COLO668 (cell line): ENCODE results near the gene RUVBL1.

Experiments
- DNase-seq: peaks from one replicate; lab custom pipeline; 2025; ENCODE audit not compliant: unreplicated experiment; lab: John Stamatoyannopoulos, UW

The RUVBL1 gene

DNA sequence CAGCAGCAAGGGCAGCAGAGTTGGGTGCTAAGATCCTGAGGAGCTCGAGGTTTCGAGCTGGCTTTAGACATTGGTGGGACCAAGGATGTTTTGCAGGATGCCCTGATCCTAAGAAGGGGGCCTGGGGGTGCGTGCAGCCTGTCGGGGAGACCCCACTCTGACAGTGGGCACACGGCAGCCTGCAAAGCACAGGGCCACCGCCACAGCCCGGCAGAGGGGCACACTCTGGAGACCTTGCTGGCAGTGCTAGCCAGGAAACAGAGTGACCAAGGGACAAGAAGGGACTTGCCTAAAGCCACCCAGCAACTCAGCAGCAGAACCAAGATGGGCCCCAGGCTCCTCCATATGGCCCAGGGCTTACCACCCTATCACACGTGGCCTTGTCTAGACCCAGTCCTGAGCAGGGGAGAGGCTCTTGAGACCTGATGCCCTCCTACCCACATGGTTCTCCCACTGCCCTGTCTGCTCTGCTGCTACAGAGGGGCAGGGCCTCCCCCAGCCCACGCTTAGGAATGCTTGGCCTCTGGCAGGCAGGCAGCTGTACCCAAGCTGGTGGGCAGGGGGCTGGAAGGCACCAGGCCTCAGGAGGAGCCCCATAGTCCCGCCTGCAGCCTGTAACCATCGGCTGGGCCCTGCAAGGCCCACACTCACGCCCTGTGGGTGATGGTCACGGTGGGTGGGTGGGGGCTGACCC lies 52.6 kb downstream of the RUVBL1 start:
- no peak for DNase-seq

DNA sequence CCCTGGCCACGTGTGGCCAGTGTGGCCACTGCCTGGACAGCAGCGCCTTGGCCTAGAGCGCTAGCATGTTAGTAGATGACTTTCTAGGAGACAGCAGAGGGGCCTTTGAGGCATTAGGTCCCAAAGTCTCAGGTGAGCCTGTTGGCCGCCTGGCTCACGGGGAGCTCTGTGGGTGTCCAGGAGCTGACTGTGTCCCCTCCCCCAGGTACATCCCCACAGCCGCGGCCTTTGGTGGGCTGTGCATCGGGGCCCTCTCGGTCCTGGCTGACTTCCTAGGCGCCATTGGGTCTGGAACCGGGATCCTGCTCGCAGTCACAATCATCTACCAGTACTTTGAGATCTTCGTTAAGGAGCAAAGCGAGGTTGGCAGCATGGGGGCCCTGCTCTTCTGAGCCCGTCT lies 54.3 kb downstream of the RUVBL1 start:
- no peak for DNase-seq

DNA sequence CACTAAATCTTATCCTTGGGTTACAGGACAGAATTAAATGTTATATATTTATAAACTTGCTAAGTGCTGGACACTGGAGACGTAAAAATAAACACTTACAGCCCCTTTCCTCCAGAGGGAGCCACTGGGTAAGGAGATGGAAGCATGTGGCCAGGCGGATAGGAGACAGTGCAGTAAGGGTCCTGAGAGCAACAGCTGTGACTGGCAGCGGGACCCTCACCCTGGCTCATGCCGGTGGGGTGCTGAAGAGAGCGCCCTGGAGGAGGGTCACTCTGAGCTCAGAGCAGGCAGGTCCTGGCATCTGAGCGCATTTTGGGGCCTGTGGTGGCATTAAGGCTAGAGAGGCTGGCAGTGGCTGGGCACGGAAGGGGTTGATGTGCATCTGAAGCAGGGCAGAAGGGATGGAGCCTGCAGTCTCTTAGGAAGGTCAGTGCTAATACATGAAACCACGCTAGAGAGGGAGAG lies 55.4 kb downstream of the RUVBL1 start:
- peak; percentile 3 for DNase-seq

DNA sequence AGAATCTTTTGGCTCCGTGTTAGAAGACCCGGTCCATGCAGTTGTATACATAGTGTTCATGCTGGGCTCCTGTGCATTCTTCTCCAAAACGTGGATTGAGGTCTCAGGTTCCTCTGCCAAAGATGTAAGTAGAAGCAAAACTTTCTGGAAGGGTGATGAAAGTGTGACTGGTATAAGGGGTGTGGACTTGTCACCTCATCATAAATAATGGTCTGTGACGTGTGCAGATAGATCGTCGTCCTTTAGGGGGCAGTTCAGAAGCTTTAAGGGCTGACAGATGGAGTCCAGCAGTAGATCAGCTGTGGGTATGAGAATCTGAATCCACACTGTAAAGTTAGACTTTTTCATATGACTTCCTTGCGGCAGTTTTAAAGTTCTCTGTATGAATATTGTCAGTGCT lies 56.1 kb downstream of the RUVBL1 start:
- no peak for DNase-seq

DNA sequence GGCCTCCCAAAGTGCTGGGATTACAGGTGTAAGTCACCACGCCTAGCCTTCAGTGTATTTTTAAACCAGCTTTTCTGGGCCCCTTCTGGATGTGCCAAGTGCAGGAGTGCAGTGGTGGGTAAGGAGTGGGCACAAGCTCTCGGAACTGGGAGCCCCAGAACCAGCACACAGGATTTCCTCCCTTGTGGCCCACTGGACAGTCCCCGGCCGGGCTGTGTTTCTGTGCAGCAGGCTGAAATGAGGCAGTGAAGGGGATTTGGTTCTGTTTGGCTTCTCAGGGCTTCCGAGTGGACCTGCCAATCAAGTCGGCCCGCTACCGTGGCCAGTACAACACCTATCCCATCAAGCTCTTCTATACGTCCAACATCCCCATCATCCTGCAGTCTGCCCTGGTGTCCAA lies 56.9 kb downstream of the RUVBL1 start:
- DNase-seq: no peak

DNA sequence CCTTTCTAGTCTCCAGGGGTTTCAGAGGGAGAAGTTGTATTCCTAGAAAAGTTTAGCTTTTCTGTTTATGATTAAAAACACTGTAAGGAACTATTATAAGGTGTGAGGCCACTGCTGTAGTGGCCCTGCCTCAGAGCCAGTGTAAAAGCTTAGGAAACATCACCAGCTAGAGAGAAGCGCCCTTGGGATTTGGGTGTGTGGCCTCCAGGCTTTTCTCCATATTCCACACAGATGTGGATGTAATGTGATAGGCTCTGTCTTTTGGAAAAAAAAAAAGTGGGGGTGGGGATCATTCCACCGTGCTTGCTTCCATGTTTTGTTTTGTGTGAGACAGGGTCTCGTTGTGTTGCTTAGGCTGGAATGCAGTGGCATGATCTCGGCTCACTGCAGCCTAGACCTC lies 57.5 kb downstream of the RUVBL1 start:
- DNase-seq: no peak

DNA sequence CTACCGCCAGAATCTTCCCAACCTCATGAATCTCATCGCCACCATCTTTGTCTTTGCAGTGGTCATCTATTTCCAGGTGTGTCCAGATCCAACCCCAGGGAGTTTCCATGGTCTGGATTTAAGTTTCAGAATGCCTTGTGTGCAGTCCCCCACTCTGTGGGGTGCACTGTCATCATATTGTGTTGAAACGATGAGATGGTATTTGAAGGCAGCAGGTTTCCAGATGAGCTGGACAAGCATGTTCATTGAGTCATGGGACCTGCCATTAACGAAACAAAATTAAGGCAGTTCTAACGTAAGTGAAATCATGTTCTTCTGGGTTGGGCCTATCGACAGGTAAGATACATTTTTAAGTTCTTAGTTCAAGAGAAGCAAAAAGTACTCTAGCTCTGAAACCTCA lies 58.6 kb downstream of the RUVBL1 start:
- DNase-seq: no peak

DNA sequence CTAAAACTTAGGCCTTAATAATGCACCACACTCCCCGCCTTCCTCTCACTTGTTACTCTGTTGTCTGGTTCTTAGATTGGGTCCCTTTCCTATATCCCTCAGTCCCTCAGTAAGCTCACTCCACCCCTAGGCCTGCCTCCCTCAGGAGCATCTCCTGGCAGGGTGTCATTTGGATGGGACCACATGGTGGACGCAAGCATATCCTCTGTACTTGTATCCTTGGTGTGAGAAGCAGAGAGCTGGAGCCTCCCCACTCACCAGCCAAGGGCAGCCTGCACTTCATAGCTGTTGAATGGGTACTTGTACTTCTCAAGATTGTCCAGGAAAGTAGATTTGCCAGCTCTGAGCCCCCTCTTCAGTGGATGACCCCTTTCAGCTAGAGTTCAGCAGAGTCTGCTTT lies 59.7 kb downstream of the RUVBL1 start:
- no peak for DNase-seq

DNA sequence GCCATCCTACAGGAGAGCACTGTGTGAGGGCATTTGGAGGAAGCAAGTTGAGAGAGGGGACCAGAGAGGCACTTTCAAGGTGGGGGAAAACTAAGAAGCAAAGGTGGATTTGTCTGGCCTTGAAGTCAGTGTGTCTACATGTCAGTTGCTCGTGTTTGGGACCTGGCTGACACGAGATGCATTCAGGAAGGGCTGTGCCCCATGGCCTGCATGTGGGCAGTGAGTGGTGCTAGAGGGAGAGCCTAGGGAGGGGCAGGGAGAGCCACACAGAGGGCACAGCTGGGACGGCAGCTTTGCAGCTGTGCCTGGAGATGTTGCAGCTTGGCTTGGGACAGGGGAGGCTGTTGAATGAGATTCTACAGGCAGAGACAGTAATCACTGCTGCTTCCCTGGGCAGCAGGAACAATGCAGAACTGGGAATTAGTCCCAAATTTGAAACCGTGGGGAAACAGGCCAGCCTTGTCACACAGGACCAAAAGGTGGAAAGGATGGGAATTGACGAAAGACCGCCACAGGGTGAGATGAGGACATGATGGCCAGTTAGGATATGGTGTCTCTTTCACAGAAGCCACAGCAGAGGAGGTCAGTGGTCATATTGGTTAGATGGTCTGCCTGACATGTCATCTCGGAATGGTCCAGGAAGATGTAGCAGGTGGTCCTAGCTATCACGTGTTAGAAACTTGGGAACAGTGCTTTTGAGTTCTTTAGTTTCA lies 61.4 kb downstream of the RUVBL1 start:
- DNase-seq: no peak

DNA sequence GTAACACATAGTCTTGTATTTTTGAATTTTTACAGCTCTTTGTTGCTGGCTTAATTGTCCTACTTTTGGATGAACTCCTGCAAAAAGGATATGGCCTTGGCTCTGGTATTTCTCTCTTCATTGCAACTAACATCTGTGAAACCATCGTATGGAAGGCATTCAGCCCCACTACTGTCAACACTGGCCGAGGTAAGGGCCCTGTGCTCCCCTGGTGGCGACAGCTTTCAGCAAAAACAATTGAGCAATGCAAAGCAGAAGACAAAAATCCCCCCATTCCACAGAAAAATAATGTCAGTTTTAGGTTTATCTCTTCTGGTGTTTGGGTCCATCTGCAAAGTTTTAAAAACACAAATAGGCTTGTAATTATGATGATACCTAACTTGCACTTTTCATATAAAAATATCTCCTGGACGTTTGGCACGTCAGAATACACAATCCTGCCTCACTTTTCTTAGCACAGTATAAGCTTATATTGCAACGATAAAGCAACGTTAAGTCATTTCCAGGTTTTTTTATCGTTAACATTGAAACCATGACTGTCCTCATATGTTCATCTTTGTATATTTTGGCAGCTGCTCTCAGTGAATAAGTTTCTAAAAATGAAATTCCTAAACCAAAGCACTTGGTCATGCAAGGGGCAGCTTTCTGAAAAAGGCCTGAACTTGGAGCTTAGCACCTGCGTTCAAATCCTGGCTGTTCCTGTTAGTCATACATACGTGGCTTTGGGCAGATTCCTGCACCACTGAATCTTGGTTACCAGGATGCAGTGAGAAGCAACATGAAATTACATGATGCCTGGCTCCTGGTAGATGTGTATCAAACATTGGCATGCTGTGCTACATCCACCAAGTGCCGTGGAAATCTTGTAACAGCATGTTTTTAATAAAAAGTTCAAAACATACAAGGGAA lies 62.9 kb downstream of the RUVBL1 start:
- no peak for DNase-seq

DNA sequence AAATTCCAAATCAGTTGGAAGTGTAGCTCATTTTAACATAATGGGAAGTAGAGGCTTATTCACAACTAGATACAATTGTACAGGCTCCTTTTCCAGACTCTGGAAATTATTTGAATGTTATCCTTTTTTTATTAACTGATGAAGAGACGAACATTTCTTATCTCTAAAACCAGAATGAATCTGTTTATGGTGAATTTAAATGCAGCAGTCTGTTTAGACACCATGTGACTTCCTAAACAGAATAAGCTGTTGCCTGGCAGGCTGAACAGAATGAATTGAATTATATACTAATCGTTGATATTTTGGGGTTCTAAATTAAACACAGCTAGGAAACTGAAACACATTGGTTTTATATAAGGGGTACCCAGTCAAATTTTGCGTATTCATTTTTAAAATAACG lies 67.4 kb downstream of the RUVBL1 start:
- DNase-seq: no peak

DNA sequence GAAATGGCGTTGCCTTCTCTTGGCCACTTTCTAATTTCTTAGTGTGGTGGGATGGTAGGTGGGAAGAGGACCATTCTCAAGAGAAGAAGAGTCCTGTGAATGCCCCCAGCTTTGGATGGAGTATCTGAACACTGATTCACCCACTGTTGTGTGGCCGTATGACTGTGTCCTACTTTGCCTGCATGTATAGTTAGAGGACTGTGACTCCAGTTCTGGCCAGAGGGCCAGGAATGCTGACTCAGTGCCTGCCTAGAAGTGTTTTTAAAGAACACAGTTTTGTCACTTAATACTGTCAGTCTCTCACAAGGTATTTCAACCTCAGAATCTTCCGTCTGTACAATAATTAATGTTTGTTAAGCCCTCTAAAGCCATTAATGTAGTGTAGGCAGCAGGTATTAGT lies 69.2 kb downstream of the RUVBL1 start:
- DNase-seq: no peak

DNA sequence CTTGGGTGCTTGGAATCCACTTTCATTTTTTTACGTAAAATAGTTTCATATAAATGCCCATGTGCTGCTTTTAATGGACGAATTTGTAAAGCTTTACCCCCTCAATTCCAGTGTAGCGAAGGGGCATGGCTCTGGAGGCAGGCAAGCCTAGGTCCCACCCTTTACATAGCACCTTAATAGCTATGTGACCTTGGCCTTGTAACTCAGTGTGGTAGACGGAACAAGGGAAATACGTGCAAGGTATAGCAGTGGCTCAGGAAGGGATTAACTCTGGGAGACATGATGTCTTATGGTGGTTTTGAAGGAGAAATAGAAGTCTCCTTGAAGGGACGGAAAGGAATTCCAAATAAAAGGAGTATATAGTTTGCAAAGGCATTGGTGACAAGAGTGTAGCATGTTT lies 70.0 kb downstream of the RUVBL1 start:
- DNase-seq: no peak

DNA sequence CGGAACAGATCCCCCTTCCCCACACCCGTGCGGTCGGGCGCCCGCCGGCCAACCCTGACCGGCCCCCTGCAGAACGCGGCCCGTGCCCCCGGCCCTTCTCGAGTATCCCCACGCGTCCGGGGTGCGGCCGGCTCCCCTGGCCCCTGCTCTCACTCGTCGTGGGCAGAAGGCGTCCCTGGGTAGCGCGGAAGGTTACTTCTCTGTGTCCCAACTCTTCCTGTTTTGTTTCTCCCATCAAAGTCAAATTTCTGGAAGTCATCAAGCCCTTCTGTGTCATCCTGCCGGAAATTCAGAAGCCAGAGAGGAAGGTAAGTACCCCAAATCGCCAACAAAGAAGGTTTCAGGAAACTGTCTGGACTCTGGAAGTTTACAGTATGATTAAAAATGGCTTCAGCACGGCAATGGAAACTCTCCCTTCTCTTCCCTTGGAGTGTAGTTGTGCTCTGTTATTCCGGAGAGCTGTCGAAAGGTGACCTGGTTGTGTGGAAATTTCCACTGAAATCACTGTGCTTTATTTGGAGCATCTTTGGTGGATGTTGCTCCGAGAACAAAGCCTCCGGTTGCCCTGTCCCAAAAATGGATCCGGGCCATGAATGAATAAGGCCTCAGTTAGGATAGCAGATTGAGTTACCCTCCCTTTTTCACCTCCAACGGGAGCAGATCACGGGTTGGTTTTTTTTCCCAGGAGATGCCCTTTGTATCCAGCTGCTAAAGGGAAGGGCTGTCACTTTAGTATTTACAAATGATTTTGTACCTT lies 70.8 kb downstream of the RUVBL1 start:
- DNase-seq: no peak

DNA sequence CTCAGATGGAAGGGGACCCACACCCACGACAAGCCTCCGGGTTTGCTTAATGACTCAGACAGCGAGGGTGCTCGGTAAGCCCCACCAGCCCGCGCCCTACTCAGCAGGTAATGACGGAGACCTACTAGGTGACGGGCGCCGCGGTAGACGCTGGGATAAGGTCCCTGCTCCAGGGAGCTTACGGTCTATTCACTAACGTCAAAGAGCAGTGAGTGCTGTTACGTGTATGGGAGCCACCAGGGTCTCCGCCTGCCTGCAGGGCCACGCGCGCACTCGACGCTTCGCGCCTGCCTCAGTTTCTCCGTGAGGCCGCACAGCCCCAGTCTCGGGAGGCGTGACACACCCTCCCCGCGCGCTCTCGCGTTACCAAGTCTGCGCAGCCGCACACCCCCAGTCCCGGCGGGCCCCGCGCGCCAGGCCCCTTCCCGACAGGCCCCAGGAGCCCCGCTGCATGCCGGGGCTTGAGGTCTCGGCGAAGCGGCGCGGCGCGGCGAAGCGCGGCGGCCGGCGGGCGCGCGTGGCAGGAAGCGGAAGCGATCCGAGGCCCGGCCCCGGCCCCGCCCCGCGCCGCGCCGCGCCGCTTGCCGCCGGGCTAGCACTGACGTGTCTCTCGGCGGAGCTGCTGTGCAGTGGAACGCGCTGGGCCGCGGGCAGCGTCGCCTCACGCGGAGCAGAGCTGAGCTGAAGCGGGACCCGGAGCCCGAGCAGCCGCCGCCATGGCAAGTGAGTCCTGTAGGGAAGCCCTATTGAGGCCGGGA lies 71.6 kb downstream of the RUVBL1 start, which contains the start of gene SEC61A1:
SEC61A1 (plus strand) TSS at position 601 of the 758 bp plus-strand sequence; CDS start at position 717, 116 bp downstream.
- DNase-seq: peak; percentile 95

DNA sequence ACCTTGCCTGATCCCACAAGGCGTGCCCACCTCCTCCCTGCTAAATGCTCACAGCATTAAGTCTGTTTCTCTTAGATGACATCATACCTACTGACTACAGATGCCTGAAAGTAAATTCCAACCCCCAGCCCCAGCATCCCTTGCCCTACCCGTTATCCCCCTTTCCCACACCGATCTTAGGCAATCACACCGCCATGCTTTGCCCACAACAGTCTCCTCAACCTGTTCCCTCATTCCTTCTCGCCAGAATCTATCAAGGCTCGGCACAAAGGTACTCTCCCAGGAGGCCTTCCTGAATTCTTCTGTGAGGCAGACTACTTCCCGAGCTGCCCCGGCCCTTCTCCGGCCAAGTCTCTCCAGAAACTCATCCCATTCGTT lies 72.2 kb downstream of the RUVBL1 start:
- no peak for DNase-seq

DNA sequence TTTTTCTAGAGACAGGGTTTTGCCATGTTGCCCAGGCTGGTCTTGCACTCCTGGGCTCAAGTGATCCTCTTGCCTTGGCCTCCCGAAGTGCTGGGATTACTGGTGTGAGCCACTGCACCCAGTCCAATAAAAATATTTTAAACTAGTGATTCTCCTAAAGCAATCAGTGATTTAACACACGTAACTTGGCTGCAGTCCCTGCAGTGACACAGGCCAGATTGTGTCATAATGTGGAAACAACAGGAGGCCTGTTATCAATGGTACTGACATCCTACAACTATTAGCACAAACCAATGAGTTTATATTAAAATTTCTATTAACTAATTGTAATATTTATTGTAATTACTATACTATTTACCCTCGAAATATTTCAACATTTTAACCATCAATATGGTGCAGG lies 73.0 kb downstream of the RUVBL1 start:
- no peak for DNase-seq

DNA sequence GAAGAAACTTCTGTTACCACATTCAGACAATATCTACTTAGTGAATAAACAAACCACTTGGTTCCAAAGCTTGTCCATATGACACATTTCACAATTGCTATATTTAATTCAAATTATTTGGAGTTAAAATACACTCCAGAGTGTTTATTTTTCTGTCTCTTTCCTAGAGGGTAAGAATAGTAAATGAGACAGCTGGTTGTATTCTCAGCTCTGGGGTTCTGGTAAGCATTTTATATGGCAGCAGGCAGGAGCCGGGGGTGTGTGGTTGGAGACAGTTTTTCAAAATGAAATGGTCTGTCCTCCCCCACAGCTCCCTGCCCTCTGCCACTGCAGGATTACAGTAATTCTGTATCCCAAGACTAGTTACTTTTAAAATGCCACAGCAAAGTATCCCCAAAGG lies 82.3 kb downstream of the RUVBL1 start:
- no peak for DNase-seq

DNA sequence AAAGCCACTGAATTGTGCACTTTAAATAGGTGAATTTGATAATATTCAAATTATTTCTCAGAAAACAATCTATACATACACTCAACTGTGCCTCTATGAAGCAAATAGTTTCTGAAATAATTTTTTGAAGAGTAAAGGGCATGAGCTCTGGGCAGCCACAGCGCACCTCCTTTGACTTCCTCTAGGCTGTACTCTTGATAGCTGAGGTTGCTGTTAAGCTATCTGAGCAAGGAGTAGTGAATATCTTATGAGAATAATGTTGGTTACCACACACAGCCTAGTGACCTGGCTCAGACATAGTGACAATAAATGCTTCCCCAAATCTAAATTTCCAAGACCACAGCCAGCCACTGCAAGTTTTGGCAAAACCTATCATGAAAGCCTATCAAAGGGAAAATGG lies 83.0 kb downstream of the RUVBL1 start:
- no peak for DNase-seq

DNA sequence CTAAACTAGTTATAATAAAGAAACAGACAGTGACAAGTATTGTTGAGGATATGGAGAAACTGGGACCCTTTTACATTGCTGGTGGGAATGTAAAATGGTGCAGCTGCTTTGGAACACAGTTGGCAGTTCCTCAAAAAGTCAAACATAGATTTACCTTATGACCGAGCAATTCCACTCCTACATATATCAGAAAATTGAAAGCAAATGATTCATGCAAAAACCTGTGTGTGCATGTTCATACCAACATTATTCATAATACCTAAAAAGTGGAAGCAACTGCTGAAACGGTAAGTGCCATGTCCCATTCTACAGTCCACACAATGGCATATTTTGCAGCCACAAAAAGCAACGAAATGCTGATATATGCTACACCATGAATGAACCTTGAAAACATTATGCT lies 83.6 kb downstream of the RUVBL1 start:
- DNase-seq: no peak
